ENCODE results near the gene ZFPM1.

Gene ZFPM1

DNA sequence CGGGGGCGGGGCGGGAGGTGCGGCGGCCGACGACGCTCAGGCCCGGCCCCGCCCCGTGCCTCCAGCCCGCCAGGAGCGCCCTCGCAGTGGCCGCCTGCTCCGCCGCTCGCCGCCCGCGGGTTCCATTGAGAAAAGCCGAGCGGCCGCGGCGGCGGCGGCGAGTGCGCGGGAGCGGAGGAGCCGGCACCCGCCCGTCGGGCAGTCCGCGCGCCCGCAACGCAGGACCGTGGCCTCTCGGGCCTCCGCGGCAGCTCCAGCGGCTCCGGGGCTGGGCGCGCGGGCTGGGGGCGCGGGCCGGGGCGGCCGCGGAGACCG lies at the start of gene ZFPM1:
Gene ZFPM1, plus strand, starts transcription at position 64 of the 315 bp plus-strand sequence. CDS start 359 bp downstream, outside the sequence.
- Histone ChIP-seq H3K36me3 (ENCODE audit: control insufficient read depth, insufficient read depth, low read length) (no peaks in the 10 kb centered on the region), H3K27me3 (replicated peaks; ENCODE audit: control insufficient read depth, insufficient read depth, low read length) (no peaks in the 10 kb centered on the region), H3K4me3 (replicated peaks; ENCODE audit: low read depth, low read length) (peak within 1 kb of the TSS; percentile 80)
- DNase-seq (ENCODE audit: extremely low read depth, insufficient read length): no peak
- TF ChIP-seq, protein P1, sequence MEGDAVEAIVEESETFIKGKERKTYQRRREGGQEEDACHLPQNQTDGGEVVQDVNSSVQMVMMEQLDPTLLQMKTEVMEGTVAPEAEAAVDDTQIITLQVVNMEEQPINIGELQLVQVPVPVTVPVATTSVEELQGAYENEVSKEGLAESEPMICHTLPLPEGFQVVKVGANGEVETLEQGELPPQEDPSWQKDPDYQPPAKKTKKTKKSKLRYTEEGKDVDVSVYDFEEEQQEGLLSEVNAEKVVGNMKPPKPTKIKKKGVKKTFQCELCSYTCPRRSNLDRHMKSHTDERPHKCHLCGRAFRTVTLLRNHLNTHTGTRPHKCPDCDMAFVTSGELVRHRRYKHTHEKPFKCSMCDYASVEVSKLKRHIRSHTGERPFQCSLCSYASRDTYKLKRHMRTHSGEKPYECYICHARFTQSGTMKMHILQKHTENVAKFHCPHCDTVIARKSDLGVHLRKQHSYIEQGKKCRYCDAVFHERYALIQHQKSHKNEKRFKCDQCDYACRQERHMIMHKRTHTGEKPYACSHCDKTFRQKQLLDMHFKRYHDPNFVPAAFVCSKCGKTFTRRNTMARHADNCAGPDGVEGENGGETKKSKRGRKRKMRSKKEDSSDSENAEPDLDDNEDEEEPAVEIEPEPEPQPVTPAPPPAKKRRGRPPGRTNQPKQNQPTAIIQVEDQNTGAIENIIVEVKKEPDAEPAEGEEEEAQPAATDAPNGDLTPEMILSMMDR (IDR thresholded peaks at IDR 0.05; ENCODE audit: insufficient read depth, low read length, poor library complexity, severe bottlenecking): no peak

GRCh38 chr16:88403794-88404581 lies 49.1 kb upstream of the ZFPM1 start:
- DNase-seq (ENCODE audit: extremely low read depth, insufficient read length): no peak
- TF ChIP-seq, protein P1 (IDR thresholded peaks at IDR 0.05; ENCODE audit: insufficient read depth, low read length, poor library complexity, severe bottlenecking): peak; percentile 12
- no peaks in the 10 kb centered on the region for H3K27me3 ChIP-seq (replicated peaks; ENCODE audit: control insufficient read depth, insufficient read depth, low read length)
- no peak overlapping the region for H3K4me3 ChIP-seq (replicated peaks; ENCODE audit: low read depth, low read length)
- H3K36me3 ChIP-seq (ENCODE audit: control insufficient read depth, insufficient read depth, low read length): no peaks in the 10 kb centered on the region

- Histone ChIP-seq H3K4me3 (replicated peaks; ENCODE audit: low read depth, low read length) (no peak overlapping the region), H3K36me3 (ENCODE audit: control insufficient read depth, insufficient read depth, low read length) (no peaks in the 10 kb centered on the region), H3K27me3 (replicated peaks; ENCODE audit: control insufficient read depth, insufficient read depth, low read length) (no peaks in the 10 kb centered on the region)
- no peak for DNase-seq (ENCODE audit: extremely low read depth, insufficient read length)
- TF ChIP-seq, protein P1 (IDR thresholded peaks at IDR 0.05; ENCODE audit: insufficient read depth, low read length, poor library complexity, severe bottlenecking): no peak
These were observed 48.3 kb upstream of the ZFPM1 start for GRCh38 chr16:88404769-88405168.

- H3K27me3 ChIP-seq (replicated peaks; ENCODE audit: control insufficient read depth, insufficient read depth, low read length): no peaks in the 10 kb centered on the region
- TF ChIP-seq, protein P1 (IDR thresholded peaks at IDR 0.05; ENCODE audit: insufficient read depth, low read length, poor library complexity, severe bottlenecking): no peak
These were observed 47.6 kb upstream of the ZFPM1 start for GRCh38 chr16:88405216-88406060.

GRCh38 chr16:88406096-88407041 lies 46.7 kb upstream of the ZFPM1 start:
- DNase-seq (ENCODE audit: extremely low read depth, insufficient read length): no peak
- no peaks in the 10 kb centered on the region for H3K36me3 ChIP-seq (ENCODE audit: control insufficient read depth, insufficient read depth, low read length)
- no peak overlapping the region for H3K4me3 ChIP-seq (replicated peaks; ENCODE audit: low read depth, low read length)
- TF ChIP-seq, protein P1 (IDR thresholded peaks at IDR 0.05; ENCODE audit: insufficient read depth, low read length, poor library complexity, severe bottlenecking): peak; percentile 37
- H3K27me3 ChIP-seq (replicated peaks; ENCODE audit: control insufficient read depth, insufficient read depth, low read length): no peaks in the 10 kb centered on the region; the same call in 1 of the 2 replicates

More at GRCh38 chr16:88405216-88406060, 47.6 kb upstream of the ZFPM1 start:
- Histone ChIP-seq H3K4me3 (replicated peaks; ENCODE audit: low read depth, low read length) (no peak overlapping the region), H3K36me3 (ENCODE audit: control insufficient read depth, insufficient read depth, low read length) (no peaks in the 10 kb centered on the region)
- no peak for DNase-seq (ENCODE audit: extremely low read depth, insufficient read length)

Data from GM06990 (cell line).